Transverse colon (tissue), 4 donors: ENCODE measurements around the gene KRT6B.

Experiments used
- CTCF ChIP-seq, 5 experiments: fragments of 200-600 bp in 3 of 5; fragments of 450-650 bp in 2 of 5; sonication (generic) in 3 of 5; IDR thresholded peaks; 1 replicate in 2 of 5; 2 replicates in 3 of 5; pipeline ENCODE4 v1.5.1; 2016 to 2017; ENCODE audit warnings: antibody characterized with exemption in 5 of 5, inconsistent platforms in 3 of 5, mild to moderate bottlenecking in 2 of 5, moderate library complexity in 1 of 5
- POLR2A ChIP-seq: fragments of 450-650 bp; IDR thresholded peaks from one replicate; pipeline ENCODE4 v1.6.1; 2016; ENCODE audit warnings: antibody characterized with exemption, mild to moderate bottlenecking, moderate library complexity
- POLR2AphosphoS5 ChIP-seq, 3 donors: sonication (generic); formaldehyde crosslinking; IDR thresholded peaks; one replicate each; pipeline ENCODE4 v1.6.1; 2016; ENCODE audit warnings: antibody characterized with exemption in 3 of 3

DNA sequence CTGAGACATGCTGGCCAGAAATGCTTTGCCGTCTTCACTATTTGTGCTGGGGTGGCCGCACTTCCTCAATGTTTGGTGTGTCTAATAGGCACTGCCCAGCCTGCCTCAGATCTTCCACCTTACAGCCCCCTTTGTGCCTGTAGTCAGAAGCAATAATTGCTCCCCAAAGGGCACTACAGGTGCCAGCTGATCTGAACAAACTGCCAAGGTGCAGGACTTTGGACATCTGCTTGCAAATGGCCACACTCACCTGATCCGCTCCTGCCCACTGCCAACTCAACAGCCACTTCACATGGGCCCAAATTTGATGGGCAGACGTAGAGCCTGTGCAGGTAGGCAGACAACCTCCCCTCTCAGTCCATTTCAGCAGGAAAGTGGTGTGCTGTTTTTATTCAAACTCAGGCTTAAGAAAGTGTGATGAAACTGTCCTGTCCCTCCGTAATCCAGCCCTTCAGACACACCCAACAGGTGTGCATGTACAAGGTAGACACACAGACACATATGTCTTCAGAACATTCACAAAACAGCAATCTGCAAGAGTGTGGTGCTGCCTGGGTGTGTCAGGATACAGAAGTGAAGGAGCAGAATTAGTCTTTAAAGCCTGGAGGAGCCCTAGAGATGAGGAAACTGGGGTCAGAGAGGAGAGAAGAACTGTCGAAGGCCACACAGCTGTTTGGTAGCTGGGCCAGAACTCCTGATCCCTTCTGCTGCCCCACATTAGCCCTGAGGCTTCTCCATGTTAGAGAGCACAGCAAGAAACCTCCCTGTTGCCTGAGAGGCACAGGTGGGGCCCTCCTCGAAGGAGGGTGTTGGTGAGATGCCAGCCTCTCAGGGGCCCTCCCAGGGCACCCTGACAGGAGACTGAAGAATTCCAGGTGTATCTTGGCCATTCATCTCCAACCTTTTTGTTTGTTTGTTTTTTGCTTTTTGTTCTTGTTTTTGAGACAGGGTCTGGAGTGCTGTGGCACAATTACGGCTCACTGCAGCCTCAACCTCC is 13.3 kb downstream of the KRT6B start:
- TF ChIP-seq POLR2AphosphoS5 (IDR thresholded peaks at IDR 0.05) = no peak
- no peak for TF ChIP-seq POLR2A
- TF ChIP-seq CTCF (IDR thresholded peaks at IDR 0.05) = no peak
